HEK293 (cell line): ENCODE data around the gene DGKG.
A peak's percentile ranks its signal among the peaks of the same experiment; 100 is the strongest.

ENCODE experiments used
- BCL11B ChIP-seq: fragments of 450-650 bp; formaldehyde crosslinking; IDR thresholded peaks from 2 replicates; pipeline ENCODE4 v1.5.1; 2016; ENCODE audit warnings: low read depth, missing biosample characterization, missing genetic modification characterization
- EGR2 ChIP-seq: fragments of 450-650 bp; formaldehyde crosslinking; IDR thresholded peaks from 2 replicates; pipeline ENCODE4 v1.5.1; 2016; ENCODE audit warnings: low read depth, missing biosample characterization, missing genetic modification characterization
- GLIS1 ChIP-seq: fragments of 450-650 bp; formaldehyde crosslinking; IDR thresholded peaks from 2 replicates; pipeline ENCODE4 v1.5.1; 2016; ENCODE audit warnings: missing biosample characterization, missing genetic modification characterization
- IKZF3 ChIP-seq: fragments of 450-650 bp; IDR thresholded peaks from 2 replicates; pipeline ENCODE4 v1.5.0; 2018; ENCODE audit warnings: missing biosample characterization, mild to moderate bottlenecking, missing genetic modification characterization, moderate library complexity
- KLF8 ChIP-seq: fragments of 450-650 bp; formaldehyde crosslinking; IDR thresholded peaks from 2 replicates; pipeline ENCODE4 v1.5.1; 2016; ENCODE audit warnings: missing biosample characterization, missing genetic modification characterization
- KLF9 ChIP-seq: fragments of 450-650 bp; formaldehyde crosslinking; IDR thresholded peaks from 2 replicates; pipeline ENCODE4 v1.5.1; 2016; ENCODE audit warnings: missing biosample characterization, missing genetic modification characterization, low read depth
- SALL2 ChIP-seq: fragments of 450-650 bp; formaldehyde crosslinking; IDR thresholded peaks from 2 replicates; pipeline ENCODE4 v1.5.0; 2017; ENCODE audit warnings: missing biosample characterization, mild to moderate bottlenecking, missing genetic modification characterization, borderline replicate concordance
- TCF7L2 ChIP-seq: IDR thresholded peaks from 2 replicates; pipeline ENCODE4 v1.6.1; 2011; ENCODE audit warnings: low read depth, mild to moderate bottlenecking, inconsistent platforms, low read length, moderate library complexity, borderline replicate concordance
- ZBTB21 ChIP-seq: fragments of 450-650 bp; formaldehyde crosslinking; IDR thresholded peaks from 2 replicates; pipeline ENCODE4 v1.5.1; 2017; ENCODE audit warnings: missing biosample characterization, missing genetic modification characterization
- ZBTB7A ChIP-seq: fragments of 450-650 bp; formaldehyde crosslinking; IDR thresholded peaks from 2 replicates; pipeline ENCODE4 v1.5.1; 2016; ENCODE audit warnings: low read depth, missing biosample characterization, missing genetic modification characterization
- ZFHX2 ChIP-seq: fragments of 450-650 bp; formaldehyde crosslinking; conservative IDR thresholded peaks from 2 replicates; pipeline ENCODE4 v1.5.1; 2016; ENCODE audit warnings: missing biosample characterization, missing genetic modification characterization
- ZNF248 ChIP-seq: fragments of 450-650 bp; formaldehyde crosslinking; IDR thresholded peaks from 2 replicates; pipeline ENCODE4 v1.5.1; 2017; ENCODE audit warnings: missing biosample characterization, missing genetic modification characterization
- ZNF335 ChIP-seq: fragments of 450-650 bp; formaldehyde crosslinking; conservative IDR thresholded peaks from 2 replicates; pipeline ENCODE4 v1.5.1; 2016; ENCODE audit warnings: missing biosample characterization, missing genetic modification characterization
- ZNF391 ChIP-seq: fragments of 450-650 bp; formaldehyde crosslinking; IDR thresholded peaks from 2 replicates; pipeline ENCODE4 v1.5.1; 2016; ENCODE audit warnings: low read depth, missing biosample characterization, missing genetic modification characterization, borderline replicate concordance
- ZNF394 ChIP-seq: fragments of 450-650 bp; formaldehyde crosslinking; IDR thresholded peaks from 2 replicates; pipeline ENCODE4 v1.5.1; 2016; ENCODE audit warnings: missing biosample characterization, missing genetic modification characterization, mild to moderate bottlenecking, moderate library complexity, borderline replicate concordance
- ZNF423 ChIP-seq: fragments of 450-650 bp; formaldehyde crosslinking; IDR thresholded peaks from 2 replicates; pipeline ENCODE4 v1.5.1; 2016; ENCODE audit warnings: missing biosample characterization, missing genetic modification characterization
- ZNF501 ChIP-seq: fragments of 450-650 bp; formaldehyde crosslinking; IDR thresholded peaks from 2 replicates; pipeline ENCODE4 v1.5.1; 2016; ENCODE audit warnings: missing biosample characterization, missing genetic modification characterization
- ZSCAN16 ChIP-seq: fragments of 450-650 bp; formaldehyde crosslinking; IDR thresholded peaks from 2 replicates; pipeline ENCODE4 v1.5.1; 2016; ENCODE audit warnings: missing biosample characterization, missing genetic modification characterization
- ZXDB ChIP-seq: fragments of 450-650 bp; formaldehyde crosslinking; IDR thresholded peaks from 2 replicates; pipeline ENCODE4 v1.5.1; 2016; ENCODE audit warnings: missing biosample characterization, missing genetic modification characterization
- TF ChIP-seq, protein P1 (sequence below): fragments of 450-650 bp; formaldehyde crosslinking; optimal IDR thresholded peaks from 2 replicates; pipeline ENCODE3; 2016; ENCODE audit warnings: missing biosample characterization, mild to moderate bottlenecking, missing genetic modification characterization
- TF ChIP-seq, protein P2 (sequence below): fragments of 450-650 bp; formaldehyde crosslinking; IDR thresholded peaks from 2 replicates; pipeline ENCODE4 v1.5.1; 2016; ENCODE audit warnings: missing biosample characterization, missing genetic modification characterization
- TF ChIP-seq, protein P3 (sequence below): fragments of 450-650 bp; formaldehyde crosslinking; IDR thresholded peaks from 2 replicates; pipeline ENCODE4 v1.5.1; 2017; ENCODE audit warnings: missing biosample characterization, missing genetic modification characterization
- TF ChIP-seq, protein P4 (sequence below): fragments of 450-650 bp; formaldehyde crosslinking; IDR thresholded peaks from 2 replicates; pipeline ENCODE4 v1.5.1; 2016; ENCODE audit warnings: missing biosample characterization, missing genetic modification characterization
- TF ChIP-seq, protein P5 (sequence below): fragments of 450-650 bp; formaldehyde crosslinking; IDR thresholded peaks from 2 replicates; pipeline ENCODE4 v1.5.1; 2016; ENCODE audit warnings: missing biosample characterization, missing genetic modification characterization
- TF ChIP-seq, protein P6 (sequence below): fragments of 450-650 bp; formaldehyde crosslinking; IDR thresholded peaks from 2 replicates; pipeline ENCODE4 v1.5.1; 2016; ENCODE audit warnings: missing biosample characterization, missing genetic modification characterization

Gene DGKG

DNA sequence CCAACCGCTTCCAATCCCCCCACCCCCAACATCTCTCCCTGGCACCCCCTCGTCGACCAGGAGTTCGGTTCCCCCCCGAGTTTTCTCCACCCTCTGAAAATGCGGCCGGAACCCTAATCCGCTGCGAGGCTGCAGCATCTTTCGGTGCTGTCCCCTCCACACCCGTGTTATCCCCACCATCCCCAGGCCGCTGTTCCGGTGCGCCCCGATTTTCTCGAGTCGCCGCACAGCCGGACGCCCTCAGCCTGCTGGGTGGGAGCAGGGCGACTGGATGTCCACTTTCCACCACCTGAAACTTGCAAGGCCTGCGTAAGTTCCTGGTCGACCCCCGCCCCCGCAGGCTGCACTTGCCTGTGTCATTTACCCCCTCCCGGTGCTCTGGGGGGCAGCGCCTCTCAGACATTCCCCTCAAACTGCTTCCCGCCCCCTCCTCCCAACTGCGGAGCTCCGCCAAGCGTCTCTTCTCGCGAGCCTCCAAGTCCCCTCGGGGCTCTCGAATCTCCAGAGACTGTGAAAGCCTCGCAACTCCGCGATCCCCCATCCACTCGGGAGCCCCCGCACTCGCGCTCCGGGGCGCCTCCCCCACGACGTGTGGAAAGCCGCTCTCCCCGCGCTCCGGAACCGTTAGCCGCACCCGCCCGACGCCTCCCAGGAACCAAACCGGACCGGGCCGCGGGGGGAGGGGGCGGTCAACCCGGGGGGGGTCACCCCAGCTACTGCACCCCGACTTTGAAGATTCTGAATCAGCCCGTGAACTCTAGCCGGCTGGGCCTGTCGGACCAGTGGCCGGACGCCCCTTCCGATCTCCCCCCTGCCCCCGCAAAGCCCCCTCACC is 253.7 kb downstream of the DGKG start (continued):
- no peak for TF ChIP-seq TCF7L2
- no peak; the same call in 1 of the 2 replicates for TF ChIP-seq BCL11B
- 0 out of 2 replicates have a peak, but pooled peaks have one; percentile 47 for TF ChIP-seq ZNF501 (tag by site-specific recombination)
- peak; percentile 67 for TF ChIP-seq ZFHX2 (tag by site-specific recombination)
- peak; percentile 37 for TF ChIP-seq KLF8 (tag by site-specific recombination)
- TF ChIP-seq, protein P1, sequence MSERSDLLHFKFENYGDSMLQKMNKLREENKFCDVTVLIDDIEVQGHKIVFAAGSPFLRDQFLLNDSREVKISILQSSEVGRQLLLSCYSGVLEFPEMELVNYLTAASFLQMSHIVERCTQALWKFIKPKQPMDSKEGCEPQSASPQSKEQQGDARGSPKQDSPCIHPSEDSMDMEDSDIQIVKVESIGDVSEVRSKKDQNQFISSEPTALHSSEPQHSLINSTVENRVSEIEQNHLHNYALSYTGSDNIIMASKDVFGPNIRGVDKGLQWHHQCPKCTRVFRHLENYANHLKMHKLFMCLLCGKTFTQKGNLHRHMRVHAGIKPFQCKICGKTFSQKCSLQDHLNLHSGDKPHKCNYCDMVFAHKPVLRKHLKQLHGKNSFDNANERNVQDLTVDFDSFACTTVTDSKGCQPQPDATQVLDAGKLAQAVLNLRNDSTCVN = peak; percentile 84
- peak; percentile 64; the same call in 1 of the 2 replicates for TF ChIP-seq ZBTB7A
- TF ChIP-seq, protein P2, sequence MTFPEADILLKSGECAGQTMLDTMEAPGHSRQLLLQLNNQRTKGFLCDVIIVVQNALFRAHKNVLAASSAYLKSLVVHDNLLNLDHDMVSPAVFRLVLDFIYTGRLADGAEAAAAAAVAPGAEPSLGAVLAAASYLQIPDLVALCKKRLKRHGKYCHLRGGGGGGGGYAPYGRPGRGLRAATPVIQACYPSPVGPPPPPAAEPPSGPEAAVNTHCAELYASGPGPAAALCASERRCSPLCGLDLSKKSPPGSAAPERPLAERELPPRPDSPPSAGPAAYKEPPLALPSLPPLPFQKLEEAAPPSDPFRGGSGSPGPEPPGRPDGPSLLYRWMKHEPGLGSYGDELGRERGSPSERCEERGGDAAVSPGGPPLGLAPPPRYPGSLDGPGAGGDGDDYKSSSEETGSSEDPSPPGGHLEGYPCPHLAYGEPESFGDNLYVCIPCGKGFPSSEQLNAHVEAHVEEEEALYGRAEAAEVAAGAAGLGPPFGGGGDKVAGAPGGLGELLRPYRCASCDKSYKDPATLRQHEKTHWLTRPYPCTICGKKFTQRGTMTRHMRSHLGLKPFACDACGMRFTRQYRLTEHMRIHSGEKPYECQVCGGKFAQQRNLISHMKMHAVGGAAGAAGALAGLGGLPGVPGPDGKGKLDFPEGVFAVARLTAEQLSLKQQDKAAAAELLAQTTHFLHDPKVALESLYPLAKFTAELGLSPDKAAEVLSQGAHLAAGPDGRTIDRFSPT (tag by site-specific recombination) = no peak
- TF ChIP-seq ZNF248 (tag by site-specific recombination) = no peak
- TF ChIP-seq, protein P3, sequence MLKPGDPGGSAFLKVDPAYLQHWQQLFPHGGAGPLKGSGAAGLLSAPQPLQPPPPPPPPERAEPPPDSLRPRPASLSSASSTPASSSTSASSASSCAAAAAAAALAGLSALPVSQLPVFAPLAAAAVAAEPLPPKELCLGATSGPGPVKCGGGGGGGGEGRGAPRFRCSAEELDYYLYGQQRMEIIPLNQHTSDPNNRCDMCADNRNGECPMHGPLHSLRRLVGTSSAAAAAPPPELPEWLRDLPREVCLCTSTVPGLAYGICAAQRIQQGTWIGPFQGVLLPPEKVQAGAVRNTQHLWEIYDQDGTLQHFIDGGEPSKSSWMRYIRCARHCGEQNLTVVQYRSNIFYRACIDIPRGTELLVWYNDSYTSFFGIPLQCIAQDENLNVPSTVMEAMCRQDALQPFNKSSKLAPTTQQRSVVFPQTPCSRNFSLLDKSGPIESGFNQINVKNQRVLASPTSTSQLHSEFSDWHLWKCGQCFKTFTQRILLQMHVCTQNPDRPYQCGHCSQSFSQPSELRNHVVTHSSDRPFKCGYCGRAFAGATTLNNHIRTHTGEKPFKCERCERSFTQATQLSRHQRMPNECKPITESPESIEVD (tag by site-specific recombination) = no peak
- TF ChIP-seq IKZF3 = no peak
- TF ChIP-seq, protein P4, sequence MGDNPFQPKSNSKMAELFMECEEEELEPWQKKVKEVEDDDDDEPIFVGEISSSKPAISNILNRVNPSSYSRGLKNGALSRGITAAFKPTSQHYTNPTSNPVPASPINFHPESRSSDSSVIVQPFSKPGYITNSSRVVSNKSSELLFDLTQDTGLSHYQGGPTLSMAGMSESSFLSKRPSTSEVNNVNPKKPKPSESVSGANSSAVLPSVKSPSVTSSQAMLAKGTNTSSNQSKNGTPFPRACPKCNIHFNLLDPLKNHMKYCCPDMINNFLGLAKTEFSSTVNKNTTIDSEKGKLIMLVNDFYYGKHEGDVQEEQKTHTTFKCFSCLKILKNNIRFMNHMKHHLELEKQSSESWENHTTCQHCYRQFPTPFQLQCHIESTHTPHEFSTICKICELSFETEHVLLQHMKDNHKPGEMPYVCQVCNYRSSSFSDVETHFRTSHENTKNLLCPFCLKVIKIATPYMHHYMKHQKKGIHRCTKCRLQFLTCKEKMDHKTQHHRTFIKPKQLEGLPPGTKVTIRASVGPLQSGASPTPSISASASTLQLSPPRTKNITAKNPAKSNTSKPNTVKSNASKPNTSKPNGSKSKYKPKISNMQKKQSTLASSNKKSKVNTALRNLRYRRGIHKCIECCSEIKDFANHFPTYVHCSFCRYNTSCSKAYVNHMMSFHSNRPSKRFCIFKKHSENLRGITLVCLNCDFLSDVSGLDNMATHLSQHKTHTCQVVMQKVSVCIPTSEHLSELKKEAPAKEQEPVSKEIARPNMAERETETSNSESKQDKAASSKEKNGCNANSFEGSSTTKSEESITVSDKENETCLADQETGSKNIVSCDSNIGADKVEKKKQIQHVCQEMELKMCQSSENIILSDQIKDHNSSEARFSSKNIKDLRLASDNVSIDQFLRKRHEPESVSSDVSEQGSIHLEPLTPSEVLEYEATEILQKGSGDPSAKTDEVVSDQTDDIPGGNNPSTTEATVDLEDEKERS (tag by site-specific recombination) = no peak
- 0 out of 2 replicates have a peak, but pooled peaks have one; percentile 17 for TF ChIP-seq ZXDB
- no peak for TF ChIP-seq ZNF394 (tag by site-specific recombination)
- peak; percentile 46 for TF ChIP-seq EGR2 (tag by site-specific recombination)
- TF ChIP-seq SALL2 (tag by site-specific recombination) = no peak
- no peak for TF ChIP-seq ZSCAN16 (tag by site-specific recombination)
- TF ChIP-seq, protein P5, sequence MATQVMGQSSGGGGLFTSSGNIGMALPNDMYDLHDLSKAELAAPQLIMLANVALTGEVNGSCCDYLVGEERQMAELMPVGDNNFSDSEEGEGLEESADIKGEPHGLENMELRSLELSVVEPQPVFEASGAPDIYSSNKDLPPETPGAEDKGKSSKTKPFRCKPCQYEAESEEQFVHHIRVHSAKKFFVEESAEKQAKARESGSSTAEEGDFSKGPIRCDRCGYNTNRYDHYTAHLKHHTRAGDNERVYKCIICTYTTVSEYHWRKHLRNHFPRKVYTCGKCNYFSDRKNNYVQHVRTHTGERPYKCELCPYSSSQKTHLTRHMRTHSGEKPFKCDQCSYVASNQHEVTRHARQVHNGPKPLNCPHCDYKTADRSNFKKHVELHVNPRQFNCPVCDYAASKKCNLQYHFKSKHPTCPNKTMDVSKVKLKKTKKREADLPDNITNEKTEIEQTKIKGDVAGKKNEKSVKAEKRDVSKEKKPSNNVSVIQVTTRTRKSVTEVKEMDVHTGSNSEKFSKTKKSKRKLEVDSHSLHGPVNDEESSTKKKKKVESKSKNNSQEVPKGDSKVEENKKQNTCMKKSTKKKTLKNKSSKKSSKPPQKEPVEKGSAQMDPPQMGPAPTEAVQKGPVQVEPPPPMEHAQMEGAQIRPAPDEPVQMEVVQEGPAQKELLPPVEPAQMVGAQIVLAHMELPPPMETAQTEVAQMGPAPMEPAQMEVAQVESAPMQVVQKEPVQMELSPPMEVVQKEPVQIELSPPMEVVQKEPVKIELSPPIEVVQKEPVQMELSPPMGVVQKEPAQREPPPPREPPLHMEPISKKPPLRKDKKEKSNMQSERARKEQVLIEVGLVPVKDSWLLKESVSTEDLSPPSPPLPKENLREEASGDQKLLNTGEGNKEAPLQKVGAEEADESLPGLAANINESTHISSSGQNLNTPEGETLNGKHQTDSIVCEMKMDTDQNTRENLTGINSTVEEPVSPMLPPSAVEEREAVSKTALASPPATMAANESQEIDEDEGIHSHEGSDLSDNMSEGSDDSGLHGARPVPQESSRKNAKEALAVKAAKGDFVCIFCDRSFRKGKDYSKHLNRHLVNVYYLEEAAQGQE (tag by site-specific recombination) = no peak
- TF ChIP-seq, protein P6, sequence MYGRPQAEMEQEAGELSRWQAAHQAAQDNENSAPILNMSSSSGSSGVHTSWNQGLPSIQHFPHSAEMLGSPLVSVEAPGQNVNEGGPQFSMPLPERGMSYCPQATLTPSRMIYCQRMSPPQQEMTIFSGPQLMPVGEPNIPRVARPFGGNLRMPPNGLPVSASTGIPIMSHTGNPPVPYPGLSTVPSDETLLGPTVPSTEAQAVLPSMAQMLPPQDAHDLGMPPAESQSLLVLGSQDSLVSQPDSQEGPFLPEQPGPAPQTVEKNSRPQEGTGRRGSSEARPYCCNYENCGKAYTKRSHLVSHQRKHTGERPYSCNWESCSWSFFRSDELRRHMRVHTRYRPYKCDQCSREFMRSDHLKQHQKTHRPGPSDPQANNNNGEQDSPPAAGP = peak; percentile 15; the same call in 1 of the 2 replicates
- TF ChIP-seq KLF9 (tag by site-specific recombination) = 0 out of 2 replicates have a peak, but pooled peaks have one; percentile 26
- peak; percentile 75 for TF ChIP-seq ZNF423
- TF ChIP-seq ZBTB21 = no peak
- TF ChIP-seq ZNF335 (tag by site-specific recombination) = peak; percentile 22
- TF ChIP-seq GLIS1 (tag by site-specific recombination) = no peak
- 0 out of 2 replicates have a peak, but pooled peaks have one; percentile 37 for TF ChIP-seq ZNF391
